HG03342 (cell line): ENCODE measurements around the gene SLC24A5.

Experiments
- ATAC-seq: cut with Tn5 transposase; IDR thresholded peaks from one replicate; pipeline ENCODE4 v1.9.1; 2021; ENCODE audit warnings: mild to moderate bottlenecking, moderate library complexity; ENCODE audit not compliant: unreplicated experiment

Gene SLC24A5

GRCh38 chr15:48185529-48185928, 64.7 kb downstream of the SLC24A5 start:
- ATAC-seq = no peak

GRCh38 chr15:48186271-48186670, 65.5 kb downstream of the SLC24A5 start:
- ATAC-seq = no peak

GRCh38 chr15:48190932-48191573, 70.3 kb downstream of the SLC24A5 start:
- no peak for ATAC-seq

GRCh38 chr15:48191574-48192225, 70.9 kb downstream of the SLC24A5 start, which contains the start of gene CTXN2:
Gene CTXN2 (plus strand): TSS chr15:48191665. CDS start chr15:48201301, 9,636 bp downstream.
- no peak for ATAC-seq
